HEK293T (cell line): ENCODE results near the gene NPAS3.

Source experiments
- BHLHE40 ChIP-seq: fragments of 450-650 bp; IDR thresholded peaks from 2 replicates; pipeline ENCODE4 v1.6.1; 2016; ENCODE audit warnings: mild to moderate bottlenecking, moderate library complexity, borderline replicate concordance
- CTBP1 ChIP-seq: fragments of 450-650 bp; IDR thresholded peaks from 2 replicates; pipeline ENCODE4 v1.6.1; 2016; ENCODE audit warnings: borderline replicate concordance
- FOXM1 ChIP-seq: fragments of 450-650 bp; IDR thresholded peaks from 2 replicates; pipeline ENCODE4 v1.6.1; 2017; ENCODE audit warnings: mild to moderate bottlenecking, borderline replicate concordance
- NFRKB ChIP-seq: fragments of 450-650 bp; IDR thresholded peaks from 2 replicates; pipeline ENCODE4 v1.6.1; 2016; ENCODE audit warnings: mild to moderate bottlenecking, moderate library complexity
- SP1 ChIP-seq: fragments of 450-650 bp; IDR thresholded peaks from 2 replicates; pipeline ENCODE4 v1.6.1; 2017
- ZNF384 ChIP-seq: fragments of 450-650 bp; IDR thresholded peaks from 2 replicates; pipeline ENCODE4 v1.6.1; 2016

DNA sequence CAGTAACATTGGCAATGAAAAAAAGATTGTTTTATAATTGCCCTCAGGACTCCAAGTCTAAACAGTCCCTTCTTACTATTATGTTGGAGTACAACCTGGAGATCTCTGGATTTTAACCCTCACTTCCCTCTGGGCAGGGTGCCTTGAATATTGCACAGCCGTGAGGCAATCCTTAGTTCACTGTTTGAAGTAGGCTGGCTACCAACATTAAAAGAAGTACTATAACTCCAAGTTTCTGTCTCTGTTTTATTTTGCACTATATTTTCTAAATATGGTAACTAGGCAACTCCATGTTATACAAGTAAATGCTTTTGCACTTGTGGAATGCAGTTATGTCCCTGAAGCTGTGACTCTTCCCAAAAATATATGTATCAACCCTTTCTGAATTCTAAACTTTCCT is 521.5 kb downstream of the NPAS3 start:
- TF ChIP-seq ZNF384, result no peak
- TF ChIP-seq CTBP1, result no peak
- no peak for TF ChIP-seq FOXM1
- no peak for TF ChIP-seq SP1
- TF ChIP-seq BHLHE40, result no peak
- no peak for TF ChIP-seq NFRKB
